Nucleus accumbens (tissue), 56 donors: Measurements from ENCODE around the gene ITM2C.

ENCODE experiments used
- DNase-seq, 56 donors: peaks; one replicate each; lab custom pipeline; 2025; lab: John Stamatoyannopoulos, UW

Gene ITM2C

GRCh38 chr2:230864605-230865306 lies at the start of gene ITM2C:
TSS of gene ITM2C (plus strand) at chr2:230864942. CDS start at chr2:230865026, 84 bp downstream.
- peak in 46 of 56 donors; percentile 27 to 84 (median 60) for DNase-seq

DNA sequence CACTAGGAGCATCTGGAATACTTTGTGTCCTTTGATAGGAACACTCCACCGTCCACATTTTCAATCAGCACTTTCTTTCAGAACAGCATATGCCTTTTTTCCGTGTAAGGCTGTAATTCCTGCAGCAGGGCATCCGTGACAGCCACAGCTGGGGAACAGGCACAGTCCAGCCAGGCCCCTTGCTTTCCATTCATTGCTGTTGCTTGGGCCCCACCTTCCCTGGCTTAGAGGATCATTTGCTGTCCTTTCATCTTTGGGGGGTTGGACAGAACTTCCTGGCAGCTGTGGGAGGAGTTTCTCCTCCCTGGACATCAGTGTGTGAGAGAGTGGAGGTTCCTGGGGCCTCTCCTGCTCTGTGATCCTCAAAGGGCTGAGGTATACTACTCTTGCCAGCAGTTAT lies 49.7 kb upstream of the ITM2C start:
- DNase-seq: no peak

GRCh38 chr2:230816735-230817134 lies 48.0 kb upstream of the ITM2C start:
- no peak for DNase-seq

DNA sequence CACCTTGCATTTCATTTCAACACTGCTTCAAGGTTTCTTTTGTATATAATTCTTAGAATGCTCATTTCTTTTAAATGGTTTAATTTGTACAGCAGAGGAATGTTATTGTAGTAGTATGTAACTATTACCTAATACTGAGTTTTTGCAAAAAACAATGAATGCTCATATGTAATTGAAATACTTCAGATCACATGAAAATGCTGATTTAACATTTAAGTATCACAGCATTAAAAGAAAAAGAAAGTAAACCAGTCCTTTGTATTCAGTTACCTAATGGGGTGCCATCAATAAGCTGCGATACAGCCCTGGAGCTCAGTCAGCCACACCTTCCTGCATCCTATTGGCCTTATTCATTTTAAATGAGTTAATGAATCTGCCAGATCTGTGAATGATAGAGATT lies 45.3 kb upstream of the ITM2C start:
- no peak for DNase-seq

GRCh38 chr2:230821261-230821990 lies 43.3 kb upstream of the ITM2C start:
- no peak for DNase-seq

DNA sequence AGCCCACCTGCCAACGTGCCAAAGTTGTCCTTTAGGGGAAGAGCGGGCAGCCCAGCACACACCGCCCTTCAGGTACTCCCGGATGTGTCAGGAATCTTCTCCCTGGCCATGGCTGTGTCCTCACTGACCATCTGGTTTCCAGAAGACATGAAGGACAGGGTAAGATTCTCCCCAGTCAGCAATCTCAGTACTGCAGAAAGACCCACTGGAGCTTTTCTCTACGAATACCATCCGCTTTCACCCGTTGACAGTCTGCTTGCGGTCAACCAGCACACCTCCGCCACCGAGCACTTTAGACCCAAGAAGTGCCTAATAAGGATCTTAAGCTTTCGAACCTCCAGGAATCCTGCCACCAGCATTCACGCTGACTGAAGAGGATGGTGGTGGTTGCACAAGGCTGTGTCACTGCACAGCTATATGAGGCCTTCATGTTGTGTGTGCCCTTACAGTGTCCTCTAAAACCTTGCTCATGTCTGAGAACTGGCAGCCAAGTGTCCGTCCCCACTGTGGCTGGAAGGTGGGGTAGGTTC lies 42.7 kb upstream of the ITM2C start:
- DNase-seq: no peak

DNA sequence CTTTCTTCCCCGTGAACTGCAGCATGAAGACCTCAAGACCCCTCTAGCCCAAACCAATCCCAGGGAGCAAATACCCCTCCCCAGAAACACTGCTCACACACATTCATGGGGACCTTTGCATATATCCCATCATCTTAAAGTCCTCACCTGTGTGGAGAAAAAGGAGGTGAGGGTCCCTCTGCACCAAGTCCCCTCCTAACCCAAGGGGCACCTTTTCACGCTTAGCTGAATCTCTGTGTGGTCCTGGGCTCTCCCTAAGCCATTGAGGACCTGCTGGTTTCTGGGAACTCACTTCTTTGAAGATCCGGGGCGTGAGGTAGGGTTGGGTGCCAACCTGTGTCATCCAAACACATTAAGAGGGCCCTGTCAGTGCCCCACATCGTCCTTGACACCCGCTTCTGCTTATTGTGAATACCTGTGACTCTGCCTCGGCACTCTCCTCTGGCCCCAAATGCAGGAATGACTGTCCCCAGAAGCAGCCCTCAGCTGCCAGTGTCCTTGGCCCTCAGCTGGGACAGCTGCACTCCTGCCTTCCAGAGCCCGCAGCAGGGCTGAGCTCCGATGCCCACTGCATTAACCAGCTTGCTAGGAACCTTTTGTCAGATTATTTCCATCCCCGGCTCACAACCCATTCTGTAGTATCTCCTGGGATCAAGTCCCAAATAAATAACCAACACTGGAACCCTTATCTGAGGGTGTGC lies 41.3 kb upstream of the ITM2C start:
- DNase-seq: no peak

GRCh38 chr2:230824406-230824978 lies 40.2 kb upstream of the ITM2C start:
- DNase-seq: peak in 46 of 56 donors; percentile 5 to 77 (median 27)

DNA sequence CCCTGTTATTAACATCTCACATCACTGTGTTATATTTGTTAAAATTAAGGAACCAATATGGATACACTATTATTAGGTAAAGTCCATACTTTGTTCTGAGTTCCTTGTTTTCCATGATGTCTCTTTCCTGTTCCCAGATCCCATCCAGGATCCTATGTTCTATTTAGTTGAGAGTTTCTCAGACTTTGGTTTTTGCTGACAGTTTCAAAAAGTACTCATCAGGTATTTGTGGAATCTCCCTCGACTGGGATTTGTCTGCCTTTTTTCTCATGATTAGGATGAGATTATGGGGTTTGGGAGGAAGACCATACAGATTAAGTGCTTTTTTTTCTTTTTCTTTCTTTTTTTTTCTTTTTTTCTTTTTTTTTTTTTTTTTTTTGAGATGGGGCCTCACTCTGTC lies 39.4 kb upstream of the ITM2C start:
- no peak for DNase-seq

- DNase-seq: no peak
These were observed 36.9 kb upstream of the ITM2C start for GRCh38 chr2:230827774-230828271.

GRCh38 chr2:230828272-230828961 lies 36.3 kb upstream of the ITM2C start:
- DNase-seq: no peak

GRCh38 chr2:230829293-230829692 lies 35.4 kb upstream of the ITM2C start:
- DNase-seq: no peak

GRCh38 chr2:230829959-230830358 lies 34.8 kb upstream of the ITM2C start:
- DNase-seq: no peak

GRCh38 chr2:230830428-230830827 lies 34.3 kb upstream of the ITM2C start:
- DNase-seq: no peak

DNA sequence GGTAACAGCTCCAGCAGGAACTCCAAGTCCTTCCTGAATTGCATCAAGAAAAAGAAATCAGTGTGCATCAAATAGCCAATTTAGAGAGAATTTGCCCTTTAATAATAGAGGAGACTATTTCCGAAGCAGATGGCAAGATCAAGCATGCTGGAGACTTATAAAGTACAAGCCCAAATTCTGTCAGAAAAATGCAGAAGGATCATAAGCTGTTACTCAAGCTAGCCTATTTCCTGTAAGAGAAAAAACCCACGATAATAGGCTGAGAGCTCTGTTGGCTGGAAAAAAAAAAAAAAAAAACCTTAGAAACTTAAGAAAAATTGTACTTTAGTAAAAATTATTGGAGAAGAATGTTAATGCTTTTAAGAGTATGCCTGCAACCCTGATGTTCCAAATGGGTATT lies 24.4 kb upstream of the ITM2C start:
- no peak for DNase-seq

GRCh38 chr2:230842473-230842872 lies 22.3 kb upstream of the ITM2C start:
- DNase-seq: no peak

DNA sequence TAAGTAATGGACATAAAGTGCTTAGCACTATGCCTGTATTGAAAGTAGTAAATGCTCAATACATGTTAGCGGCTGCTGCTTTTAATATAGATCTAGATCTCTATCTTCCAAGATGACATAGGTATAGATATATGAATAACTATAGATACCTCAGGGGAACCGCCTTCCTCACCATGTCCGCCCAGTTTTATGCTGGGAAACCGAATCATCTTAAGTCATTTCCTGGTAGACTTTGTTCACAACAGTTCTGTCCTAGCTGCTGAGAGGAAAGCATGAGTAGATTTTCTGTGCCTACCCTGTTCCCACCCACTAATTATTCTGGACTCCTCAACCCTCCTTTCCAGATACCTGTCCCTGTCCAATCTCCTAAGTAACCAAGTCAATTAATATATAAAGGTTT lies 21.6 kb upstream of the ITM2C start:
- no peak for DNase-seq

DNA sequence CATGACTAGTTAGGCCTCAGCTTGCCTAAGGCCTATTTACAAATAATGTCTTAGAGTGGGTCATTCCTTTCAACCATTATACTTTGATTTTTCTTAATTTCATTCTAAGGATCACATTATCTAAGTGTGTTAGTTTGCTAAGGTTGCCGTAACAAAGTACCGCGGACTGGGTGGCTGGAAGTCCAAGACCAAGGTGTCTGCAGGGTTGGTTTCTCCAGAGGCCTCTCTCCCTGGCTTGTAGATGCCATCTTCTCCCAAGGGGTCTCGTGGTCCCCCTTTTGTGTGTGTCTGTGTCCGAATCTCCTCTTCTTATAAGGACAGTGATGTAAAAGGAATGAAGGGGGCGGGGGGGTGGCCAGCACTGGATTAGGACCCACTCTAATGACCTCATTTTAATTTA lies 18.4 kb upstream of the ITM2C start:
- DNase-seq: no peak

DNA sequence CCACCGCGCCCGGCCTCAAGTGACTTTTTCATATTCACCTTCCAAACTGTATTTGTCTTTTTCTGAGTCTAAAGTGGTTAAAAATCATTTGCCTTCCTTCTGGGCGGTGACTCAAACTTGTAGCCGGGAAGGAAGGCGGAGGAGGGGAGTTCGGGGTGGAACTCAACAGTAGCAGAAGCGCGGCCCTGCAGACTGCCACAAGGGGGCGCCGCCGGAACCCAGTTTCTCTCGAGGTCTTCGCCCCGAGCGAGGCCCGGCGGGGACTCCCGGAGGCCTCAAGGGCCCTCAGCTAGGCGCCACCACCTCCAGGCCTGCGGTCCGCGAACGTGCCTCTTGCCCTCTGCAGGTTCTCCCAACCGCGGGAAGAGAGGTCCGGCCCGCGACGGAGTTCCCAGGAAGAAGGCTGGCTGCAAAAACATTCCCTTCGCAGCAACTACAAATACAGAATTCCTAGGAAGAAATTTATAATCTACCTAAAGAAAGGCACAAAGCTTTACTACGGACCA lies 16.8 kb upstream of the ITM2C start:
- DNase-seq: peak in 51 of 56 donors; percentile 23 to 93 (median 67)
